Activated T-helper 1 cell treated with Interleukin-2 at 50 U/mL for 16 hours (primary cell): Measurements from ENCODE around the gene SRPX.

ENCODE experiments used
- DNase-seq: peaks from one replicate; pipeline ENCODE4 v3.0.0-alpha.2; 2020; ENCODE audit warnings: low read depth

The SRPX gene

GRCh38 chrX:38220415-38221390 is at the start of gene SRPX:
TSS of gene SRPX (minus strand) at chrX:38220871. CDS start at chrX:38220792, 79 bp downstream.
- no peak for DNase-seq

- no peak for DNase-seq
These were observed 47.3 kb upstream of the SRPX start for GRCh38 chrX:38268011-38268410.

GRCh38 chrX:38262715-38263620 is 42.3 kb upstream of the SRPX start:
- no peak for DNase-seq

- DNase-seq: no peak
These were observed 39.6 kb upstream of the SRPX start for GRCh38 chrX:38260231-38260630.

GRCh38 chrX:38256019-38256418 is 35.3 kb upstream of the SRPX start:
- no peak for DNase-seq

GRCh38 chrX:38249965-38250364 is 29.3 kb upstream of the SRPX start:
- no peak for DNase-seq

- no peak for DNase-seq
These were observed 26.4 kb upstream of the SRPX start for GRCh38 chrX:38247051-38247450.

GRCh38 chrX:38240541-38240940 is 19.9 kb upstream of the SRPX start:
- no peak for DNase-seq

- no peak for DNase-seq
These were observed 16.4 kb upstream of the SRPX start for GRCh38 chrX:38236901-38237615.

GRCh38 chrX:38233891-38234667 is 13.4 kb upstream of the SRPX start:
- DNase-seq: no peak

- DNase-seq: no peak
These were observed 11.5 kb upstream of the SRPX start for GRCh38 chrX:38232079-38232686.

- no peak for DNase-seq
These were observed 4.4 kb upstream of the SRPX start for GRCh38 chrX:38225093-38225492.

- DNase-seq: no peak
These were observed 3.5 kb upstream of the SRPX start for GRCh38 chrX:38224160-38224559.

- DNase-seq: no peak
These were observed 789 bp upstream of the SRPX start for GRCh38 chrX:38221391-38221929.

GRCh38 chrX:38220024-38220414 is 652 bp downstream of the SRPX start:
- no peak for DNase-seq

GRCh38 chrX:38216642-38217041 is 4.0 kb downstream of the SRPX start:
- no peak for DNase-seq

GRCh38 chrX:38214551-38215531 is 5.8 kb downstream of the SRPX start:
- DNase-seq: no peak

GRCh38 chrX:38214044-38214443 is 6.6 kb downstream of the SRPX start:
- no peak for DNase-seq

- DNase-seq: no peak
These were observed 8.6 kb downstream of the SRPX start for GRCh38 chrX:38211891-38212635.
